Neural progenitor cell (in vitro differentiated cells): ENCODE results near the gene MKRN2OS.

ENCODE experiments used
- EZH2 ChIP-seq: fragments of 200-600 bp; sonication (generic); IDR thresholded peaks from 2 replicates; pipeline ENCODE4 v1.6.1; 2017; ENCODE audit warnings: antibody characterized with exemption, mild to moderate bottlenecking, moderate library complexity
- TF ChIP-seq, protein P1 (sequence below): fragments of 200-600 bp; sonication (generic); IDR thresholded peaks from 2 replicates; pipeline ENCODE4 v1.5.1; 2017; ENCODE audit warnings: antibody characterized with exemption, mild to moderate bottlenecking

GRCh38 chr3:12583280-12583679, 38.0 kb upstream of the MKRN2OS start:
- TF ChIP-seq, protein P1, sequence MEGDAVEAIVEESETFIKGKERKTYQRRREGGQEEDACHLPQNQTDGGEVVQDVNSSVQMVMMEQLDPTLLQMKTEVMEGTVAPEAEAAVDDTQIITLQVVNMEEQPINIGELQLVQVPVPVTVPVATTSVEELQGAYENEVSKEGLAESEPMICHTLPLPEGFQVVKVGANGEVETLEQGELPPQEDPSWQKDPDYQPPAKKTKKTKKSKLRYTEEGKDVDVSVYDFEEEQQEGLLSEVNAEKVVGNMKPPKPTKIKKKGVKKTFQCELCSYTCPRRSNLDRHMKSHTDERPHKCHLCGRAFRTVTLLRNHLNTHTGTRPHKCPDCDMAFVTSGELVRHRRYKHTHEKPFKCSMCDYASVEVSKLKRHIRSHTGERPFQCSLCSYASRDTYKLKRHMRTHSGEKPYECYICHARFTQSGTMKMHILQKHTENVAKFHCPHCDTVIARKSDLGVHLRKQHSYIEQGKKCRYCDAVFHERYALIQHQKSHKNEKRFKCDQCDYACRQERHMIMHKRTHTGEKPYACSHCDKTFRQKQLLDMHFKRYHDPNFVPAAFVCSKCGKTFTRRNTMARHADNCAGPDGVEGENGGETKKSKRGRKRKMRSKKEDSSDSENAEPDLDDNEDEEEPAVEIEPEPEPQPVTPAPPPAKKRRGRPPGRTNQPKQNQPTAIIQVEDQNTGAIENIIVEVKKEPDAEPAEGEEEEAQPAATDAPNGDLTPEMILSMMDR, result no peak
- TF ChIP-seq EZH2, result no peak
